Non-pigmented ciliary epithelial cell (primary cell): ENCODE results near the gene EN2.

ENCODE experiments used
- DNase-seq: peaks from one replicate; pipeline ENCODE4 v3.0.0-alpha.2; 2010; ENCODE audit warnings: low read depth

Gene EN2

GRCh38 chr7:155486783-155487508 is 29.0 kb downstream of the EN2 start:
- no peak for DNase-seq

- DNase-seq, result no peak
Measured at GRCh38 chr7:155487509-155488482, 29.9 kb downstream of the EN2 start.

- no peak for DNase-seq
Measured at GRCh38 chr7:155488483-155489127, 30.7 kb downstream of the EN2 start.

GRCh38 chr7:155489158-155489840 is 31.4 kb downstream of the EN2 start:
- no peak for DNase-seq

GRCh38 chr7:155489862-155490696 is 32.1 kb downstream of the EN2 start:
- DNase-seq, result no peak

- DNase-seq, result no peak
Measured at GRCh38 chr7:155490697-155491628, 33.0 kb downstream of the EN2 start.

- no peak for DNase-seq
Measured at GRCh38 chr7:155491812-155492211, 33.9 kb downstream of the EN2 start.

GRCh38 chr7:155493744-155494538 is 36.0 kb downstream of the EN2 start:
- DNase-seq, result no peak

GRCh38 chr7:155494551-155494950 is 36.6 kb downstream of the EN2 start:
- no peak for DNase-seq

- no peak for DNase-seq
Measured at GRCh38 chr7:155495440-155496248, 37.7 kb downstream of the EN2 start.

- no peak for DNase-seq
Measured at GRCh38 chr7:155496267-155497005, 38.5 kb downstream of the EN2 start.

- DNase-seq, result no peak
Measured at GRCh38 chr7:155497149-155497901, 39.4 kb downstream of the EN2 start.

- DNase-seq, result no peak
Measured at GRCh38 chr7:155505422-155505793, 47.5 kb downstream of the EN2 start.

- no peak for DNase-seq
Measured at GRCh38 chr7:155506854-155507337, 49.0 kb downstream of the EN2 start.

GRCh38 chr7:155507576-155507975 is 49.6 kb downstream of the EN2 start:
- no peak for DNase-seq
